K562 (cell line): Measurements from ENCODE around the gene APLP1.

Experiments used
- RFX1 ChIP-seq: fragments of 450-650 bp; IDR thresholded peaks from 2 replicates; pipeline ENCODE4 v1.6.1; 2016; ENCODE audit warnings: mild to moderate bottlenecking, moderate library complexity
- SIN3A ChIP-seq, 2 experiments: fragments of 150-350 bp in 1 of 2; IDR thresholded peaks; 2 replicates each; pipeline ENCODE4 v1.6.1; 2011 to 2016; ENCODE audit warnings: borderline replicate concordance in 2 of 2, low read depth in 2 of 2, low read length in 2 of 2, mild to moderate bottlenecking in 2 of 2, moderate library complexity in 2 of 2; ENCODE audit not compliant: control insufficient read depth in 1 of 2

- TF ChIP-seq SIN3A (IDR thresholded peaks at IDR 0.05; ENCODE audit: borderline replicate concordance in 2 of 2, control insufficient read depth in 1 of 2, low read depth in 2 of 2, low read length in 2 of 2): peak; percentile 99
- no peak for TF ChIP-seq RFX1
Measured at GRCh38 chr19:35879770-35880317, 11.5 kb downstream of the APLP1 start.
